K562 (cell line): Measurements from ENCODE around the gene CASP2. TPM values are rescaled to one million over a fixed set of nuclear protein-coding genes. Genes with fewer than 3 reads are reported as not detected.

Experiments
- CEBPZ ChIP-seq: fragments of 150-350 bp; IDR thresholded peaks from 2 replicates; pipeline ENCODE4 v1.6.1; 2014; ENCODE audit warnings: low read depth, mild to moderate bottlenecking, low read length, borderline replicate concordance
- DACH1 ChIP-seq: fragments of 450-650 bp; IDR thresholded peaks from 2 replicates; pipeline ENCODE4 v1.6.1; 2018; ENCODE audit not compliant: partially characterized antibody
- EHMT2 ChIP-seq: fragments of 450-650 bp; IDR thresholded peaks from 2 replicates; pipeline ENCODE4 v1.6.1; 2018; ENCODE audit warnings: antibody characterized with exemption
- GTF2A2 ChIP-seq: IDR thresholded peaks from 2 replicates; pipeline ENCODE4 v1.6.1; 2016; ENCODE audit warnings: mild to moderate bottlenecking, missing genetic modification characterization, missing compliant biosample characterization
- KLF6 ChIP-seq: fragments of 250-450 bp; sonication (Bioruptor Pico); IDR thresholded peaks from 2 replicates; pipeline ENCODE4 v1.4.0; 2020; ENCODE audit warnings: mild to moderate bottlenecking, moderate library complexity, borderline replicate concordance
- NFXL1 ChIP-seq: fragments of 450-650 bp; formaldehyde crosslinking; IDR thresholded peaks from 2 replicates; pipeline ENCODE4 v1.4.0; 2021; ENCODE audit warnings: mild to moderate bottlenecking
- RCOR1 ChIP-seq, 2 experiments: IDR thresholded peaks; 2 replicates each; pipeline ENCODE4 v1.6.1; 2012; ENCODE audit warnings: low read depth in 2 of 2, low read length in 2 of 2, borderline replicate concordance in 1 of 2, improper control_type of control experiment in 1 of 2
- TAF9B ChIP-seq: fragments of 450-650 bp; IDR thresholded peaks from 2 replicates; pipeline ENCODE4 v1.6.1; 2018; ENCODE audit warnings: mild to moderate bottlenecking; ENCODE audit not compliant: partially characterized antibody
- XRCC5 ChIP-seq: fragments of 200-400 bp; formaldehyde crosslinking; IDR thresholded peaks from 2 replicates; pipeline ENCODE4 v1.6.1; 2017; ENCODE audit warnings: low read depth, mild to moderate bottlenecking, low read length
- ZNF12 ChIP-seq: sonication (generic); formaldehyde crosslinking; IDR thresholded peaks from 2 replicates; pipeline ENCODE4 v1.4.0; 2020; ENCODE audit warnings: mild to moderate bottlenecking, missing genetic modification reagents
- ZNF589 ChIP-seq: fragments of 200-800 bp; sonication (Bioruptor generic); IDR thresholded peaks from 2 replicates; pipeline ENCODE4 v1.6.1; 2016; ENCODE audit warnings: low read depth, missing genetic modification characterization, missing compliant biosample characterization
- polyA plus RNA-seq, 8 experiments: library from polyadenylated mRNA; depleted of rRNA in 4 of 8; stranded (reverse) in 5 of 8; unstranded in 3 of 8; fragments of >200 nt; fragmentation: Nextera tagmentation in 2 of 8; fragmentation: Illumina TruSeq in 1 of 8; extraction: Ambion mirVana in 2 of 8; extraction: Trizol in 1 of 8; gene quantifications; 2 replicates each; pipeline versions ENCODE4 v1.2.1 to v1.2.3, GENCODE V29; 2011 to 2014; ENCODE audit warnings: inconsistent platforms in 1 of 8, missing spikeins in 1 of 8
- total RNA-seq, 7 experiments: library from RNA; depleted of rRNA in 6 of 7; stranded (reverse); fragments of >200 nt in 6 of 7; fragmentation: Illumina TruSeq in 2 of 7; extraction: Trizol in 2 of 7; gene quantifications; 2 replicates each; pipeline versions ENCODE4 v1.2.1 to v1.2.3, GENCODE V29; 2011 to 2021; ENCODE audit warnings: low replicate concordance in 1 of 7

The CASP2 gene
- total and polyA plus RNA-seq, 9 of the 15 experiments (the other 6 are each of a cell fraction or from before 2014, with no cell fraction given) = 18.8 to 64.9 (median 24.1) TPM

- TF ChIP-seq GTF2A2 (tag) (no peak), ZNF12 (no peak), EHMT2 (no peak), TAF9B (no peak), NFXL1 (CRISPR knock-in tag) (no peak), KLF6 (no peak), RCOR1 (IDR thresholded peaks at IDR 0.05; ENCODE audit: borderline replicate concordance in 1 of 2, low read depth in 2 of 2, low read length in 2 of 2) (no peak), CEBPZ (no peak), XRCC5 (0 out of 2 replicates have a peak, but pooled peaks have one; percentile 30), DACH1 (peak; percentile 19), ZNF589 (CRISPR knock-in tag) (no peak)
These were observed 31.8 kb upstream of the CASP2 start (continued) for GRCh38 chr7:143256325-143256724.
